GM23248 (cell line): ENCODE results near the gene ARSG. TPM values are rescaled to one million over a fixed set of nuclear protein-coding genes. Genes with fewer than 3 reads are reported as not detected.

Experiments
- DNase-seq: peaks from one replicate; pipeline ENCODE4 v3.0.0-alpha.2; 2015
- H2AFZ ChIP-seq: fragments of 200-600 bp; sonication (generic); 2 replicates; pipeline ENCODE4 v1.6.1; 2016; ENCODE audit warnings: antibody characterized with exemption
- H3F3A ChIP-seq: fragments of 200-600 bp; sonication (generic); 2 replicates; pipeline ENCODE4 v1.6.1; 2016; ENCODE audit warnings: mild to moderate bottlenecking, antibody characterized with exemption, mixed run types; ENCODE audit not compliant: insufficient read depth
- H3K27ac ChIP-seq: fragments of 200-600 bp; sonication (generic); 2 replicates; pipeline ENCODE4 v1.5.1; 2016; ENCODE audit warnings: mild to moderate bottlenecking
- H3K27me3 ChIP-seq: fragments of 200-600 bp; sonication (generic); replicated peaks from 2 replicates; pipeline ENCODE4 v1.6.1; 2016; ENCODE audit warnings: mild to moderate bottlenecking; ENCODE audit not compliant: insufficient read depth
- H3K36me3 ChIP-seq: fragments of 200-600 bp; sonication (generic); 2 replicates; pipeline ENCODE4 v1.6.1; 2016; ENCODE audit warnings: low read depth, mild to moderate bottlenecking
- H3K4me1 ChIP-seq: fragments of 200-600 bp; sonication (generic); 2 replicates; pipeline ENCODE4 v1.6.1; 2016; ENCODE audit warnings: mild to moderate bottlenecking; ENCODE audit not compliant: insufficient read depth
- H3K4me2 ChIP-seq: fragments of 200-600 bp; sonication (generic); one replicate; pipeline ENCODE4 v1.6.1; 2016; ENCODE audit warnings: mild to moderate bottlenecking; ENCODE audit not compliant: unreplicated experiment
- H3K4me3 ChIP-seq: fragments of 200-600 bp; sonication (generic); 2 replicates; pipeline ENCODE4 v1.5.1; 2016; ENCODE audit warnings: mild to moderate bottlenecking
- H3K79me2 ChIP-seq: fragments of 200-600 bp; sonication (generic); 2 replicates; pipeline ENCODE4 v1.6.1; 2016; ENCODE audit warnings: mild to moderate bottlenecking; ENCODE audit not compliant: insufficient read depth
- H3K9ac ChIP-seq: fragments of 200-600 bp; sonication (generic); 2 replicates; pipeline ENCODE4 v1.6.1; 2016; ENCODE audit warnings: mild to moderate bottlenecking
- H3K9me2 ChIP-seq: fragments of 200-600 bp; sonication (generic); 2 replicates; pipeline ENCODE4 v1.6.1; 2016; ENCODE audit warnings: mixed run types, mild to moderate bottlenecking, moderate library complexity; ENCODE audit not compliant: insufficient read depth
- H3K9me3 ChIP-seq: fragments of 200-600 bp; sonication (generic); one replicate; pipeline ENCODE4 v1.6.1; 2017; ENCODE audit warnings: low read depth
- H4K20me1 ChIP-seq: fragments of 200-600 bp; sonication (generic); 2 replicates; pipeline ENCODE4 v1.6.0; 2016; ENCODE audit not compliant: insufficient read depth
- EZH2 ChIP-seq: fragments of 200-600 bp; sonication (generic); IDR thresholded peaks from 2 replicates; pipeline ENCODE4 v1.6.1; 2018; ENCODE audit warnings: antibody characterized with exemption, mild to moderate bottlenecking; ENCODE audit not compliant: insufficient read depth, poor library complexity, severe bottlenecking
- EZH2phosphoT487 ChIP-seq: fragments of 200-600 bp; sonication (generic); IDR thresholded peaks from 2 replicates; pipeline ENCODE4 v1.6.1; 2018; ENCODE audit warnings: antibody characterized with exemption, moderate library complexity, mild to moderate bottlenecking, low read depth; ENCODE audit not compliant: insufficient read depth
- WGBS, 2 experiments: methylation state at CpG; one replicate each; pipeline ENCODE4 v1.1.6; 2015 to 2017; ENCODE audit warnings: low lambda C conversion rate in 2 of 2, low coverage in 1 of 2; ENCODE audit errors: missing lambda C conversion rate in 2 of 2; 5-methylcytosine and 5-hydroxymethylcytosine counted together
- in situ Hi-C: fragments of 300-500 bp; cut with MboI; formaldehyde crosslinking; loops from 2 replicates; pipeline ENCODE4 v1.15.0; 2020
- polyA plus RNA-seq: library from polyadenylated mRNA; unstranded; fragments of >200 nt; fragmentation: Nextera tagmentation; extraction: Ambion mirVana; gene quantifications from 2 replicates; pipeline ENCODE4 v1.2.1, GENCODE V29; 2016
- total RNA-seq: library from RNA; depleted of rRNA; stranded (reverse); fragments of >200 nt; shearing (Covaris generic); gene quantifications from 2 replicates; pipeline ENCODE4 v1.2.3, GENCODE V29; 2014

ARSG gene
- total and polyA plus RNA-seq, 2 experiments from 2014 or later = 2.8 to 5.6 TPM

GRCh38 chr17:68341482-68341881 lies 50.2 kb downstream of the ARSG start:
- no peaks in the 10 kb centered on the region for H3K9me3 ChIP-seq
- DNase-seq = no peak
- H3K79me2 ChIP-seq = no peaks in the 10 kb centered on the region
- H3K27me3 ChIP-seq = no peaks in the 10 kb centered on the region
- TF ChIP-seq EZH2phosphoT487 (no peak), EZH2 (no peak)
- 85 to 89% methylated on average over 5 of the region's 5 CpGs for WGBS, 2 experiments
- H2AFZ ChIP-seq = no peak overlapping the region
- no peak overlapping the region for H3K27ac ChIP-seq
- H3K9me2 ChIP-seq = no peaks in the 10 kb centered on the region
- no peaks in the 10 kb centered on the region for H3K4me1 ChIP-seq
- H3F3A ChIP-seq = no peaks in the 10 kb centered on the region
- no peak overlapping the region for H3K4me2 ChIP-seq
- no peaks in the 10 kb centered on the region for H4K20me1 ChIP-seq
- H3K36me3 ChIP-seq = no peaks in the 10 kb centered on the region
- no peak overlapping the region for H3K4me3 ChIP-seq
- in situ Hi-C loops = no loop called here
- no peak overlapping the region for H3K9ac ChIP-seq

GRCh38 chr17:68343976-68344375 lies 52.7 kb downstream of the ARSG start:
- H3K9me3 ChIP-seq = no peaks in the 10 kb centered on the region
- WGBS, 2 experiments = 74 to 82% methylated on average over 5 of the region's 5 CpGs
- no peaks in the 10 kb centered on the region for H3K9me2 ChIP-seq
- no peaks in the 10 kb centered on the region for H3K79me2 ChIP-seq
- no peaks in the 10 kb centered on the region for H3K4me1 ChIP-seq
- no peak for TF ChIP-seq EZH2phosphoT487
- TF ChIP-seq EZH2 = no peak
- H3K4me2 ChIP-seq = no peak overlapping the region
- in situ Hi-C loops = no loop called here
- no peak for DNase-seq
- no peak overlapping the region for H3K9ac ChIP-seq
- H3K27me3 ChIP-seq = no peaks in the 10 kb centered on the region
- H3F3A ChIP-seq = no peaks in the 10 kb centered on the region
- H4K20me1 ChIP-seq = no peaks in the 10 kb centered on the region
- H3K4me3 ChIP-seq = no peak overlapping the region
- H3K27ac ChIP-seq = no peak overlapping the region
- no peak overlapping the region for H2AFZ ChIP-seq
- no peaks in the 10 kb centered on the region for H3K36me3 ChIP-seq

- Histone ChIP-seq H3K9ac (no peak overlapping the region), H3K79me2 (no peaks in the 10 kb centered on the region), H2AFZ (no peak overlapping the region), H3K4me1 (no peaks in the 10 kb centered on the region), H3K9me2 (no peaks in the 10 kb centered on the region), H3K36me3 (no peaks in the 10 kb centered on the region), H3K9me3 (no peaks in the 10 kb centered on the region), H4K20me1 (no peaks in the 10 kb centered on the region), H3F3A (no peaks in the 10 kb centered on the region), H3K27me3 (no peaks in the 10 kb centered on the region), H3K27ac (no peak overlapping the region), H3K4me3 (no peak overlapping the region), H3K4me2 (no peak overlapping the region)
- TF ChIP-seq EZH2phosphoT487 (no peak), EZH2 (no peak)
- in situ Hi-C loops = no loop called here
- WGBS, 2 experiments = 80 to 91% methylated on average over 4 of the region's 4 CpGs
- no peak for DNase-seq
These were observed 53.4 kb downstream of the ARSG start for GRCh38 chr17:68344701-68345136.

- no peak overlapping the region for H3K4me3 ChIP-seq
- in situ Hi-C loops = no loop called here
- no peak overlapping the region for H3K9ac ChIP-seq
- H3K9me2 ChIP-seq = no peaks in the 10 kb centered on the region
- no peak overlapping the region for H3K27ac ChIP-seq
- H3K4me2 ChIP-seq = no peak overlapping the region
- no peak overlapping the region for H2AFZ ChIP-seq
- H3K27me3 ChIP-seq = no peaks in the 10 kb centered on the region
- TF ChIP-seq EZH2phosphoT487 = no peak
- no peak for TF ChIP-seq EZH2
- H3K4me1 ChIP-seq = no peaks in the 10 kb centered on the region
- H3F3A ChIP-seq = no peaks in the 10 kb centered on the region
- no peaks in the 10 kb centered on the region for H3K9me3 ChIP-seq
- no peak for DNase-seq
- 87 to 90% methylated on average over 13 of the region's 13 CpGs for WGBS, 2 experiments
- H3K36me3 ChIP-seq = no peaks in the 10 kb centered on the region
- H3K79me2 ChIP-seq = no peaks in the 10 kb centered on the region
- no peaks in the 10 kb centered on the region for H4K20me1 ChIP-seq
These were observed 55.2 kb downstream of the ARSG start for GRCh38 chr17:68346448-68346847.

- in situ Hi-C loops = no loop called here
- Histone ChIP-seq H2AFZ (no peak overlapping the region), H4K20me1 (no peaks in the 10 kb centered on the region), H3K4me3 (no peak overlapping the region), H3K79me2 (no peaks in the 10 kb centered on the region), H3K4me2 (no peak overlapping the region), H3K9me3 (no peaks in the 10 kb centered on the region), H3K9ac (no peak overlapping the region), H3K36me3 (no peaks in the 10 kb centered on the region), H3K27ac (no peak overlapping the region), H3K9me2 (no peaks in the 10 kb centered on the region), H3F3A (no peaks in the 10 kb centered on the region), H3K27me3 (no peaks in the 10 kb centered on the region), H3K4me1 (no peaks in the 10 kb centered on the region)
- TF ChIP-seq EZH2 (no peak), EZH2phosphoT487 (no peak)
- WGBS, 2 experiments = 86 to 88% methylated on average over 6 of the region's 6 CpGs
- no peak for DNase-seq
These were observed 56.1 kb downstream of the ARSG start for GRCh38 chr17:68347380-68347779.
